Effector memory CD8-positive, alpha-beta T cell (primary cell): ENCODE data around the gene TRABD2B.

Source experiments
- ATAC-seq: fragments of 150-1000 bp; cut with Tn5 transposase; replicated peaks from 2 replicates; pipeline ENCODE4 v1.10.0; 2021; ENCODE audit warnings: mild to moderate bottlenecking, moderate library complexity
- DNase-seq, 3 experiments: peaks; one replicate each; pipeline ENCODE4 v3.0.0; 2021
- H3K27ac Mint-ChIP-seq, 2 donors: one replicate each; pipeline ENCODE4 v1.8.0; 2022; ENCODE audit warnings: mild to moderate bottlenecking in 2 of 2, mixed read lengths in 2 of 2, moderate library complexity in 2 of 2
- H3K27me3 Mint-ChIP-seq, 2 donors: one replicate each; pipeline ENCODE4 v1.8.0; 2022; ENCODE audit warnings: mixed read lengths in 2 of 2
- H3K36me3 Mint-ChIP-seq: one replicate; pipeline ENCODE4 v1.8.0; 2022; ENCODE audit warnings: mild to moderate bottlenecking, moderate library complexity, mixed read lengths; ENCODE audit not compliant: insufficient read depth
- H3K4me1 Mint-ChIP-seq, 2 donors: one replicate each; pipeline ENCODE4 v1.8.0; 2022; ENCODE audit warnings: low read depth in 2 of 2, mixed read lengths in 2 of 2
- H3K4me3 Mint-ChIP-seq, 2 donors: one replicate each; pipeline ENCODE4 v1.8.0; 2022; ENCODE audit warnings: mild to moderate bottlenecking in 2 of 2, mixed read lengths in 2 of 2, moderate library complexity in 2 of 2
- H3K9me3 Mint-ChIP-seq, 2 donors: one replicate each; pipeline ENCODE4 v1.8.0; 2022; ENCODE audit warnings: mixed read lengths in 2 of 2

The TRABD2B gene

DNA sequence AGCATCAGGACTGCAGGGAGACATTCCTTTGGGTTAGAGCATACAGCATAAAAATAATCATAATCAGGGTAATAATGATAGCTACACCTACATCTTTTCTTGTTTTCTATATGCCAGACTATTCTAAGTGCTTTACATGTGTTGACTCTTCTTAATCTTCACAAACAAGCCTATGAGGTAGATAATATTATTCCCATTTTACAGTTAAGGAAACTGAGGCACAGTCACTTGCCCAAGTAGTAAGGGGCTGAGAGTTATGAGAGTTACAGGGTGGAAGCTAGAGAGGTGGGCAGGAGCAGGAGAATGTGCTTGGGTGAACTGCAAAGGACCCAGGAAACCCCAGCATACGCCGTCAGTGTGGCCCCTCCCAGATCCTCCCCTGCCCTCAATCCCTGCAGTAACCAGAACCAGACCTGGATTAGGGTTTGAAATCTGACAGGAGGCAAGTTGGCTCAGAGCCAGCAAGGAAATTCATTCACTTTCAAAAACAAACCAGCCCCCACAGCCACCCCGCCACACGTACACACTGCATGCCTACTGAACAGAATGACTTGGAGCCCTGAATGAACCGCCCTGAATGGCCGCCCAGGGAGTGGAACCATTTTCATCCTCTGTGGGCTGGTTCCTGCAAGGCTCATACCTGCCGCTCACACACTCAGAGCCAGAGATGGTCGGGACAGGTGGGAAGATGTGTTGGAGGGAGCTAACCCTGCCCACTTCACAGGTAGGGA is 126.1 kb downstream of the TRABD2B start:
- DNase-seq (no peak), ATAC-seq (no peak)
- H3K36me3 Mint-ChIP-seq, result peaks cover 3% of the 10 kb centered on the region
- no peaks in the 10 kb centered on the region for H3K4me1 Mint-ChIP-seq
- H3K4me3 Mint-ChIP-seq, result no peak overlapping the region
- no peaks in the 10 kb centered on the region for H3K9me3 Mint-ChIP-seq
- peaks cover 9 to 42% of the 10 kb centered on the region in 2 donors for H3K27me3 Mint-ChIP-seq
- H3K27ac Mint-ChIP-seq, result no peak overlapping the region

DNA sequence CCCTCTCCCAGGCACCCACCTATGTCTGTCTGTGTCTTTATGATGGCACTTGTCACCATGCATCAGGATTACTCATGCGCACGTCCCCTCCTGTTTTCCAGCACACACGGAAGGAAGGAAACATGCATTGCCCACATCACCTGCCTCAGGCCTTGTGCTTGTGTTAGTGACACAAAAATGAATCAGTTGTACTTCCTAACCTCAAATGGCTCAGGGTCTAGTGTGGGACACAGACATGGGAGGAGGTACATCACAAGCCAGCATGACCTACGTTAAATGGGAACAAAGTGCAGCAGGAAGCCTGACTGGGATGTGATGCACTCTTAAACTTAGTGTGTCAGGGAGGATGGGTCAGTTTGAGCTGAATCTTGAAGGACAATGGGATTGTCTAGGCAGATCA is 126.7 kb downstream of the TRABD2B start:
- Mint-ChIP-seq H3K27me3 (peaks cover 9 to 41% of the 10 kb centered on the region in 2 donors), H3K27ac (no peak overlapping the region), H3K36me3 (peaks cover 3% of the 10 kb centered on the region), H3K9me3 (no peaks in the 10 kb centered on the region), H3K4me1 (no peaks in the 10 kb centered on the region), H3K4me3 (no peak overlapping the region)
- DNase-seq (no peak), ATAC-seq (no peak)

DNA sequence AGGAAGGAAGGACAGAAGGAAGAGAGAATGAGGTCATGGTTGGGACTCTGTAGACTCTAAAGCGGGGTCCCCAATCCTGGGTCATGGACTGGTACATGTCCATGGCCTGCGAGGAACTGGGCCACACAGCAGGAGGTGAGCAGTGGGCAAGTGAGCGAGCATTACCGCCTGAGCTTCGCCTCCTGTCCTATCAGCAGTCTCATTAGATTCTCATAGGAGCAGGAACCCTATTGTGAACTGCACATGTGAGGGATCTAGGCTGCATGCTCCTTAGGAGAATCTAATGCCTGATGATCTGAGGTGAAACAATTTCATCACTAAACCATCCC is 128.9 kb downstream of the TRABD2B start:
- ATAC-seq (no peak), DNase-seq (no peak)
- H3K4me3 Mint-ChIP-seq, result no peak overlapping the region
- H3K9me3 Mint-ChIP-seq, result no peaks in the 10 kb centered on the region
- no peaks in the 10 kb centered on the region for H3K4me1 Mint-ChIP-seq
- H3K36me3 Mint-ChIP-seq, result peaks cover 3% of the 10 kb centered on the region
- peaks cover 9 to 39% of the 10 kb centered on the region in 2 donors for H3K27me3 Mint-ChIP-seq
- H3K27ac Mint-ChIP-seq, result no peak overlapping the region

- ATAC-seq, result no peak
- no peak for DNase-seq
- Mint-ChIP-seq H3K9me3 (no peaks in the 10 kb centered on the region), H3K27me3 (peaks cover 11 to 39% of the 10 kb centered on the region in 2 donors), H3K4me3 (no peak overlapping the region), H3K36me3 (peaks cover 3% of the 10 kb centered on the region), H3K4me1 (no peaks in the 10 kb centered on the region), H3K27ac (no peak overlapping the region)
Measured at GRCh38 chr1:47867438-47868347, 129.5 kb downstream of the TRABD2B start.

DNA sequence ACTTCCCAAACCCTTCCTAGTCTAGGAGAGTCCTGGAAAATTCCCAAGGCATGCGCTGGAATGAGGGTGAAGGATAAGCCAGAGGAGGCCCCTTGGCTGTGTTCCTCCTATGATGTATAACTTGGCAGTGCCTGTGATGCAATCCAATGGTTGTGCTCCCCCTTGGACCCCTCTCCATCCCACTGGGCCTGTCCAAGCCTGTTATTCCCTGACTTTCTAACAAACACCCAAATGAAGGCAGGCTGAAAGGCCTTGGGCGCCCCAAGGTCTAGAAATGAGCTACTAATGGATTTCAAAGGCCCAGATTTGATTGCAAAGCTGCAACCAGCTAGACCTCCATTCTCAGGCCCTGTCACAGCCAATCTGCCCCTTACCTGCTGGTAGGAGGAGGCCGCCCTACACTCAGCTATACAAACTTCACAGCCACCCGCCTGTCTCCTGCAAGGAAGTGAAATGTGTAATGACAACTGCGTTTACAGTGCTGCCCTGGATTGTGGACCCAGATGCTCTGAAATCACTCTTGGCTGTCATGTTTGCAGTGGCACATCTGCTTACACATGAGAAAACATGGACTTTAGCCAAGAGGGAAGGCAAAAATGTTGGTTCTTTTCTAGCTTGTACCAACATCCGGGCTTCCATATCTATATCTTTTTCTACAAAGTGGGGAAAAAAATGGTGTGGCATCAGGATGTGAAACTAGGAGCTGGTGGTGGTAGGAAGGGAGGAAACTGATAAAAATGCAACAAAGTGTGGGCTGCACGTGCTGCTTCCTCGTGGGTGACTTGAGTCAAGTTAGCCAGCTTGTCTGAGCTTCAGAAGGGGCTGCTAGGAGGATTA is 130.4 kb downstream of the TRABD2B start:
- Mint-ChIP-seq H3K9me3 (no peaks in the 10 kb centered on the region), H3K4me3 (no peak overlapping the region), H3K27me3 (peaks cover 14 to 39% of the 10 kb centered on the region in 2 donors), H3K27ac (no peak overlapping the region), H3K36me3 (peaks cover 3% of the 10 kb centered on the region), H3K4me1 (no peaks in the 10 kb centered on the region)
- no peak for ATAC-seq
- DNase-seq, result no peak

GRCh38 chr1:47865881-47866535 is 131.2 kb downstream of the TRABD2B start:
- Mint-ChIP-seq H3K4me3 (no peak overlapping the region), H3K27ac (no peak overlapping the region), H3K36me3 (no peaks in the 10 kb centered on the region), H3K4me1 (no peaks in the 10 kb centered on the region), H3K27me3 (peaks cover 14 to 46% of the 10 kb centered on the region in 2 donors), H3K9me3 (no peaks in the 10 kb centered on the region)
- DNase-seq (no peak), ATAC-seq (no peak)

DNA sequence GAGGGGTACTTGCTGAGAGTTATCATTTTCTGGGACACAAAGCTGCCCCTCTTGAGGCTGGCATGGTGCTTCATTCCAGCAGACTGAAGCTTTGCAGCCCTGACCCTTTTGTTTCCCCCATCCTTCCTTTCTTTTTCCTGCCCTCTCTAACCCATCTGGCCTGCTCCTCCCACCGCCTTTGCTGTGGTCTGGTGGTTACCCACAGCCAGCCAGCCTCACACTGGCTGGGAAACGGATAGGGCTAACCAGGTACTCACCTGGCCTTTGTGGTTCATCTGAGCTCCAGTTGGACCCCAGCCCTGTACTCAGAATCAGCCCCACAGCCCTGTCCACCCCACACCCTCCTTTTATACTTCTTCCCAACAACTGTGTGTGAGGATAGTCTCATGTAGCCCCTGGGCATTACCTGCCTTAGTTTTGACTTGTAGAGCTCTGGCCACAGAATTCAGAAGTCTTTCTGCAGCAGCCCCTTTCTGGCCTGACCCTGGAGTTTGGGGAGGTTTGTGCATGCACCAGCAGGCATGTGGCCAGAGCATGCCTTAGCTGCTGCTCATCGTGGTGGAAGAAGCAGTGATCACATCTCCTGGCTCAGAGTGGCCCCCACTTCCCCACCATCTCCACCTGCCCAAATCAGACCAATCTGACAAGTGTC is 138.0 kb downstream of the TRABD2B start:
- no peak for ATAC-seq
- Mint-ChIP-seq H3K27ac (peak overlapping the region in 1 of 2 donors; percentile 32), H3K27me3 (peaks cover 19 to 42% of the 10 kb centered on the region in 2 donors), H3K36me3 (no peaks in the 10 kb centered on the region), H3K4me1 (peaks cover 0 to 2% of the 10 kb centered on the region in 2 donors), H3K9me3 (no peaks in the 10 kb centered on the region), H3K4me3 (no peak overlapping the region)
- DNase-seq, result no peak

DNA sequence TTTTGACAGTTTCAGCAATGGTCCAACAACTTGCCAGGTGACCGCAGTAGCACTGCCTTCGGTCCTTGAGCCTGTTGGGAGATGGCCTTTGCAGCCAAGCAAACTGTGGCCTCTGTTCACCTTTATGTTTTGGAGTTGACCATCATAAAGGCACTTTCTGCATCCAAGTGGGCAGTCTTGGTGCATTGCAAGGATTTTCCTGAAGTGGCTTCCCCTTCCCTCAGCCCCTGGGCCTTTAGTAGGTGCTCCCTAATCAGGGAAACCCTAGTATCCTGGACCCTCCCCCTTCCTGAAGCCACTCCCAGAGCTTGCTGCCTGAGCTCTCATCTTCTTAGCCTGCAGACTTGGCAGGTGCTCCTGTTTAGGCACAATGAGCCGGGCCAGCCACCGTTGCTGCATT is 140.2 kb downstream of the TRABD2B start:
- H3K36me3 Mint-ChIP-seq, result no peaks in the 10 kb centered on the region
- H3K4me1 Mint-ChIP-seq, result peaks cover 0 to 2% of the 10 kb centered on the region in 2 donors
- no peak overlapping the region for H3K4me3 Mint-ChIP-seq
- H3K9me3 Mint-ChIP-seq, result no peaks in the 10 kb centered on the region
- H3K27me3 Mint-ChIP-seq, result peaks cover 14 to 42% of the 10 kb centered on the region in 2 donors
- no peak for ATAC-seq
- DNase-seq, result no peak
- no peak overlapping the region for H3K27ac Mint-ChIP-seq

DNA sequence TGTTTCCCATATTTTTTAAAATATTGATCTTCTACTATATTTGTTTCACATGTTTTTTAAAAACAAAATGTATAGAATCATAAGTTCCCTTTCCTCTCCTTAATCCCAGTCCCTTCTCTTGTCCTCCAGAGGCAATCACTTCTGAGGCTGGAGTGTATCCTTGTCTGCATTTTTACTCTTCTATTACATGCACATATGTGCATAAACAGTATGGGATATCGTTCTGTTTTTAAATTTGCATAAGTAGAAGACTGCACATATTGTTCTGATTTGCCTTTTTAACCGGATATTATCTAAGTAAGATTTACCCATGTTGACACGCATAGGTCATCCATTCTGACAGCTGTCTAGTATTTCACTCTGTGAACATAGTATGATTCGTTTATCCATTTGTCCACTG is 142.0 kb downstream of the TRABD2B start:
- no peak for ATAC-seq
- H3K36me3 Mint-ChIP-seq, result no peaks in the 10 kb centered on the region
- H3K27me3 Mint-ChIP-seq, result peaks cover 7 to 27% of the 10 kb centered on the region in 2 donors
- no peak overlapping the region for H3K27ac Mint-ChIP-seq
- H3K4me3 Mint-ChIP-seq, result no peak overlapping the region
- H3K9me3 Mint-ChIP-seq, result no peaks in the 10 kb centered on the region
- H3K4me1 Mint-ChIP-seq, result peaks cover 0 to 2% of the 10 kb centered on the region in 2 donors
- no peak for DNase-seq

- H3K4me3 Mint-ChIP-seq, result no peak overlapping the region
Measured at GRCh38 chr1:47854552-47855144, 142.5 kb downstream of the TRABD2B start.

DNA sequence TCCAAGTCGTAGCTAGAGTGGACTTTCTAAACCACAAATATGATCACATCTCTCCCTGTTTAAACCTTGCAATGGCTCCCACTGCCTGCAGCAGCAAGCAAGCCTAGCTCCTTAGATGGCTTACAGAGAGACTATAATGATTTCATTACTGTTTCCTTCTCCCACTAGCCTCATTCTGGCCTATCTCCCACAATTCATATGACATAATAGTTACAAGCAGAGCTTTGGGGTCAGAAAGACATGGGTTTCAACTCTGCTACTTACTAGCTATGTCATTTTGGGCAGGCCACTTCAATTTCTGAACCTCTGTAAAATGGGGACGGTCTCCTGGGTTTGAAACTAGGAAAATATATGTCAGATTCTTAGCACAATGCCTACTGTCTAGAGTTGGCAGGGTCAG is 143.3 kb downstream of the TRABD2B start:
- no peak for DNase-seq
- Mint-ChIP-seq H3K4me1 (no peaks in the 10 kb centered on the region), H3K9me3 (no peaks in the 10 kb centered on the region), H3K27me3 (peaks cover 5 to 13% of the 10 kb centered on the region in 2 donors), H3K27ac (no peak overlapping the region), H3K4me3 (no peak overlapping the region), H3K36me3 (no peaks in the 10 kb centered on the region)
- ATAC-seq, result no peak

More at GRCh38 chr1:47854552-47855144, 142.5 kb downstream of the TRABD2B start:
- ATAC-seq, result no peak
- Mint-ChIP-seq H3K27me3 (peaks cover 5 to 21% of the 10 kb centered on the region in 2 donors), H3K9me3 (no peaks in the 10 kb centered on the region), H3K27ac (no peak overlapping the region), H3K36me3 (no peaks in the 10 kb centered on the region), H3K4me1 (no peaks in the 10 kb centered on the region)
- DNase-seq, result no peak

DNA sequence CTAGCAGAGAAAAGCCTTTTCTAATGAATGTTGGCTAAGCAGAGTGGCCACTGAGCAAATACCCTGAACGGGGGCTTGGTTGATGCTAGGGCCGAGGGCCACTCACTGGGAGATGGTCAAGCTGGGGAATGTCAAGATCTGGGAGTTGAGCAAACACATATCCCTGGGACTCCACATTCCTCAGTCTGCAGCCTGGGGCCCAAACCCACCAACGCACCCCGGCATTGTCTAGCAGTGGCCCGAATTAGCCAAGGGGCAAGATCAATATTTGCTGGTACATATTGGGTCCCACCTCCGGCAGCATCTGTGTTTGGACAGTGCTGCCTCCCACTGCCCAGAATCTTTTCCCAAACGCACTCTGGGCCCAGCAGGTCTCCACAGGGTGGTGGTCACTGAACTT is 144.1 kb downstream of the TRABD2B start:
- Mint-ChIP-seq H3K4me1 (no peaks in the 10 kb centered on the region), H3K9me3 (no peaks in the 10 kb centered on the region), H3K27ac (no peak overlapping the region), H3K4me3 (no peak overlapping the region), H3K27me3 (peaks cover 5 to 10% of the 10 kb centered on the region in 2 donors), H3K36me3 (no peaks in the 10 kb centered on the region)
- ATAC-seq (no peak), DNase-seq (no peak)
